Esophagus muscularis mucosa (tissue), 4 donors: Measurements from ENCODE around the gene ACCSL. TPM values are rescaled to one million over a fixed set of nuclear protein-coding genes. Genes with fewer than 3 reads are reported as not detected.

ENCODE experiments used
- DNase-seq: peaks from one replicate; pipeline ENCODE4 v3.0.0-alpha.2; 2017; ENCODE audit errors: extremely low spot score
- H3K27ac ChIP-seq, 4 donors: fragments of 200-600 bp; sonication (generic); replicated peaks in 1 of 4; 1 replicate in 3 of 4; 2 replicates in 1 of 4; pipeline ENCODE4 v1.5.1; 2016 to 2019; ENCODE audit warnings: mild to moderate bottlenecking in 1 of 4
- H3K27me3 ChIP-seq, 4 donors: fragments of 200-600 bp; sonication (generic); one replicate each; pipeline versions ENCODE4 v1.5.1 to v1.6.0; 2016 to 2019
- H3K36me3 ChIP-seq, 4 donors: fragments of 200-600 bp; sonication (generic); one replicate each; pipeline ENCODE4 v1.5.1; 2016 to 2019
- H3K4me1 ChIP-seq, 4 donors: fragments of 200-600 bp; sonication (generic); one replicate each; pipeline ENCODE4 v1.5.1; 2016 to 2019
- H3K4me3 ChIP-seq, 4 donors: fragments of 200-600 bp; sonication (generic); 1 replicate in 2 of 4; 2 replicates in 2 of 4; pipeline ENCODE4 v1.5.1; 2016 to 2019; ENCODE audit warnings: mild to moderate bottlenecking in 4 of 4, moderate library complexity in 1 of 4
- H3K9me3 ChIP-seq, 4 donors: fragments of 200-600 bp; sonication (generic); 1 replicate in 3 of 4; 2 replicates in 1 of 4; pipeline ENCODE4 v1.5.1; 2016 to 2019
- EP300 ChIP-seq: sonication (generic); formaldehyde crosslinking; IDR thresholded peaks from one replicate; pipeline ENCODE4 v1.6.1; 2017; ENCODE audit warnings: antibody characterized with exemption
- POLR2A ChIP-seq: fragments of 450-650 bp; IDR thresholded peaks from one replicate; pipeline ENCODE4 v1.6.1; 2017; ENCODE audit warnings: antibody characterized with exemption, moderate library complexity, mild to moderate bottlenecking, low read depth
- POLR2AphosphoS5 ChIP-seq, 2 donors: sonication (generic); formaldehyde crosslinking; IDR thresholded peaks; one replicate each; pipeline ENCODE4 v1.6.1; 2017; ENCODE audit warnings: antibody characterized with exemption in 2 of 2
- WGBS: methylation state at CpG from one replicate; pipeline ENCODE4 v1.1.5; 2018; 5-methylcytosine and 5-hydroxymethylcytosine counted together
- intact Hi-C: fragments of 100-400 bp; cut with DNase I; formaldehyde crosslinking; loops from one replicate; pipeline ENCODE4 v1.15.1; 2023
- total RNA-seq, 4 donors: library from RNA; depleted of rRNA; stranded (reverse); fragments of >200 nt; gene quantifications; one replicate each; pipeline versions ENCODE4 v1.1.0 to v1.2.1, GENCODE V29; 2016
- TF ChIP-seq, protein P1 (sequence below), 3 experiments: fragments of 200-600 bp in 2 of 3; fragments of 450-650 bp in 1 of 3; sonication (generic) in 2 of 3; IDR thresholded peaks; one replicate each; pipeline ENCODE4 v1.5.1; 2017 to 2019; ENCODE audit warnings: antibody characterized with exemption in 3 of 3, mild to moderate bottlenecking in 2 of 3, moderate library complexity in 1 of 3

The ACCSL gene
- total RNA-seq, 4 donors from 2014 or later: not detected

- H3K36me3 ChIP-seq: peaks cover 0 to 76% (median 42%) of the 10 kb centered on the region in 4 donors
- no peaks in the 10 kb centered on the region for H3K27me3 ChIP-seq
- intact Hi-C loops: no loop called here
Observed at GRCh38 chr11:44072757-44073658, 25.2 kb downstream of the ACCSL start.

GRCh38 chr11:44078794-44079193 is 31.0 kb downstream of the ACCSL start:
- WGBS: 100% methylated on average over 5 of the region's 5 CpGs
- no peak for TF ChIP-seq POLR2A
- TF ChIP-seq EP300: no peak
- TF ChIP-seq, protein P1, sequence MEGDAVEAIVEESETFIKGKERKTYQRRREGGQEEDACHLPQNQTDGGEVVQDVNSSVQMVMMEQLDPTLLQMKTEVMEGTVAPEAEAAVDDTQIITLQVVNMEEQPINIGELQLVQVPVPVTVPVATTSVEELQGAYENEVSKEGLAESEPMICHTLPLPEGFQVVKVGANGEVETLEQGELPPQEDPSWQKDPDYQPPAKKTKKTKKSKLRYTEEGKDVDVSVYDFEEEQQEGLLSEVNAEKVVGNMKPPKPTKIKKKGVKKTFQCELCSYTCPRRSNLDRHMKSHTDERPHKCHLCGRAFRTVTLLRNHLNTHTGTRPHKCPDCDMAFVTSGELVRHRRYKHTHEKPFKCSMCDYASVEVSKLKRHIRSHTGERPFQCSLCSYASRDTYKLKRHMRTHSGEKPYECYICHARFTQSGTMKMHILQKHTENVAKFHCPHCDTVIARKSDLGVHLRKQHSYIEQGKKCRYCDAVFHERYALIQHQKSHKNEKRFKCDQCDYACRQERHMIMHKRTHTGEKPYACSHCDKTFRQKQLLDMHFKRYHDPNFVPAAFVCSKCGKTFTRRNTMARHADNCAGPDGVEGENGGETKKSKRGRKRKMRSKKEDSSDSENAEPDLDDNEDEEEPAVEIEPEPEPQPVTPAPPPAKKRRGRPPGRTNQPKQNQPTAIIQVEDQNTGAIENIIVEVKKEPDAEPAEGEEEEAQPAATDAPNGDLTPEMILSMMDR (IDR thresholded peaks at IDR 0.05): no peak
- TF ChIP-seq POLR2AphosphoS5 (IDR thresholded peaks at IDR 0.05): no peak
- Histone ChIP-seq H3K4me1 (no peaks in the 10 kb centered on the region), H3K4me3 (no peak overlapping the region), H3K27ac (no peak overlapping the region), H3K9me3 (no peaks in the 10 kb centered on the region), H3K27me3 (no peaks in the 10 kb centered on the region), H3K36me3 (peaks cover 0 to 93% (median 54%) of the 10 kb centered on the region in 4 donors)
- intact Hi-C loops: no loop called here
- DNase-seq: no peak

More at GRCh38 chr11:44072757-44073658, 25.2 kb downstream of the ACCSL start:
- H3K27ac ChIP-seq: no peak overlapping the region
- WGBS: 94% methylated on average over 6 of the region's 8 CpGs
- no peak for DNase-seq
- TF ChIP-seq EP300: no peak
- TF ChIP-seq, protein P1 (IDR thresholded peaks at IDR 0.05): no peak
- TF ChIP-seq POLR2A: no peak
- TF ChIP-seq POLR2AphosphoS5 (IDR thresholded peaks at IDR 0.05): no peak
- peaks cover 0 to 11% (median 4%) of the 10 kb centered on the region in 4 donors for H3K4me1 ChIP-seq
- H3K9me3 ChIP-seq: no peaks in the 10 kb centered on the region
- no peak overlapping the region for H3K4me3 ChIP-seq

GRCh38 chr11:44079376-44079775 is 31.6 kb downstream of the ACCSL start:
- Histone ChIP-seq H3K27ac (no peak overlapping the region), H3K27me3 (no peaks in the 10 kb centered on the region), H3K36me3 (peaks cover 0 to 91% (median 53%) of the 10 kb centered on the region in 4 donors), H3K4me1 (no peaks in the 10 kb centered on the region), H3K9me3 (no peaks in the 10 kb centered on the region), H3K4me3 (no peak overlapping the region)
- no peak for TF ChIP-seq POLR2A
- WGBS: 81% methylated on average over 4 of the region's 6 CpGs
- intact Hi-C loops: no loop called here
- no peak for DNase-seq

DNA sequence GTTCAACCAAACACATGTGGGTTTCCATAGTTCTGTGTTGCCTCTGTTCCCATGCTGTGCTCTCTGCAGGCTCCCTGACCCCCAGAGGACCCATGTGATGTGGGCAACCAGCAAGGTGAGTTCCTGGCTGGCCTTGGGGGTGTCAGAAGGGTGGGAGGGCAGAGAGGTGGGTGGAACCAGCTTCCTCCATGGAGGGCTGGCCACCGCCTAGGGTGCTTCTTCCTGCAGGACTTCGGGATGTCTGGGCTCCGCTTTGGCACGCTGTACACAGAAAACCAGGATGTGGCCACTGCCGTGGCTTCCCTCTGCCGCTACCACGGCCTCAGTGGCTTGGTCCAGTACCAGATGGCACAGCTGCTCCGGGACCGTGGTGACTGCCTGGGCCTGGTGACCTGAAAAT is 33.2 kb downstream of the ACCSL start:
- H3K4me3 ChIP-seq: no peak overlapping the region
- no peak for DNase-seq
- H3K27me3 ChIP-seq: no peaks in the 10 kb centered on the region
- no peaks in the 10 kb centered on the region for H3K9me3 ChIP-seq
- no peak overlapping the region for H3K27ac ChIP-seq
- intact Hi-C loops: no loop called here
- TF ChIP-seq, protein P1 (IDR thresholded peaks at IDR 0.05): no peak
- TF ChIP-seq EP300 (no peak), POLR2AphosphoS5 (IDR thresholded peaks at IDR 0.05) (no peak), POLR2A (no peak)
- H3K36me3 ChIP-seq: peaks cover 0 to 77% (median 42%) of the 10 kb centered on the region in 4 donors
- WGBS: 84% methylated on average over 3 of the region's 9 CpGs
- H3K4me1 ChIP-seq: no peaks in the 10 kb centered on the region

- Histone ChIP-seq H3K4me3 (no peak overlapping the region), H3K4me1 (no peaks in the 10 kb centered on the region), H3K27me3 (no peaks in the 10 kb centered on the region), H3K9me3 (no peaks in the 10 kb centered on the region), H3K27ac (no peak overlapping the region), H3K36me3 (peaks cover 0 to 70% (median 36%) of the 10 kb centered on the region in 4 donors)
- TF ChIP-seq EP300 (no peak), POLR2AphosphoS5 (IDR thresholded peaks at IDR 0.05) (no peak)
- 95% methylated on average over 4 of the region's 4 CpGs for WGBS
- intact Hi-C loops: no loop called here
- DNase-seq: no peak
Observed at GRCh38 chr11:44082645-44083044, 34.9 kb downstream of the ACCSL start.
